KMS-11 (cell line): ENCODE results near the gene DCAF11.

Source experiments
- H2AFZ ChIP-seq: fragments of 200-600 bp; sonication (generic); 2 replicates; pipeline ENCODE4 v1.6.1; 2016; ENCODE audit warnings: antibody characterized with exemption, mixed run types, low read depth
- H3K27ac ChIP-seq: fragments of 200-600 bp; sonication (generic); 2 replicates; pipeline ENCODE4 v1.6.1; 2016; ENCODE audit warnings: mild to moderate bottlenecking, mixed run types
- H3K27me3 ChIP-seq: fragments of 200-600 bp; sonication (generic); 2 replicates; pipeline ENCODE4 v1.6.1; 2017; ENCODE audit warnings: mild to moderate bottlenecking, low read depth, mixed run types, moderate library complexity; ENCODE audit not compliant: insufficient read depth
- H3K36me3 ChIP-seq: fragments of 200-600 bp; sonication (generic); 2 replicates; pipeline ENCODE4 v1.6.1; 2017; ENCODE audit warnings: mild to moderate bottlenecking, mixed run types; ENCODE audit not compliant: insufficient read depth
- H3K4me1 ChIP-seq: fragments of 200-600 bp; sonication (generic); 2 replicates; pipeline ENCODE4 v1.6.1; 2016; ENCODE audit warnings: mild to moderate bottlenecking, low read depth, mixed run types; ENCODE audit not compliant: poor library complexity, severe bottlenecking
- H3K4me2 ChIP-seq: fragments of 200-600 bp; sonication (generic); 2 replicates; pipeline ENCODE4 v1.7.0; 2016; ENCODE audit warnings: mild to moderate bottlenecking, mixed run types
- H3K4me3 ChIP-seq: fragments of 200-600 bp; sonication (generic); IDR thresholded peaks from 2 replicates; pipeline ENCODE4 v1.6.1; 2017; ENCODE audit warnings: low read depth, low read length, mixed read lengths; ENCODE audit not compliant: insufficient read depth
- H3K79me2 ChIP-seq: fragments of 200-600 bp; sonication (generic); 2 replicates; pipeline ENCODE4 v1.6.1; 2016; ENCODE audit warnings: low read depth, mixed run types; ENCODE audit not compliant: insufficient read depth
- H3K9ac ChIP-seq: fragments of 200-600 bp; sonication (generic); 2 replicates; pipeline ENCODE4 v1.6.1; 2016; ENCODE audit warnings: mild to moderate bottlenecking, mixed run types
- H4K20me1 ChIP-seq: fragments of 200-600 bp; sonication (generic); 2 replicates; pipeline ENCODE4 v1.6.1; 2016; ENCODE audit warnings: mild to moderate bottlenecking, mixed run types; ENCODE audit not compliant: insufficient read depth
- CTCF ChIP-seq: fragments of 200-600 bp; sonication (generic); conservative IDR thresholded peaks from 2 replicates; pipeline ENCODE4 v1.6.1; 2017; ENCODE audit warnings: low read depth, mild to moderate bottlenecking, antibody characterized with exemption, low read length, moderate library complexity, mixed read lengths

Gene DCAF11

GRCh38 chr14:24157331-24157730 lies 42.8 kb downstream of the DCAF11 start:
- no peak overlapping the region for H3K4me3 ChIP-seq
- H3K36me3 ChIP-seq = no peaks in the 10 kb centered on the region
- no peak overlapping the region for H3K4me2 ChIP-seq
- no peaks in the 10 kb centered on the region for H3K79me2 ChIP-seq
- no peaks in the 10 kb centered on the region for H3K27me3 ChIP-seq
- H4K20me1 ChIP-seq = no peaks in the 10 kb centered on the region
- no peak for TF ChIP-seq CTCF
- no peak overlapping the region for H3K9ac ChIP-seq
- peaks cover 14% of the 10 kb centered on the region for H3K4me1 ChIP-seq
- H3K27ac ChIP-seq = no peak overlapping the region
- H2AFZ ChIP-seq = no peak overlapping the region

- no peak overlapping the region for H3K27ac ChIP-seq
- no peak overlapping the region for H3K4me2 ChIP-seq
- H2AFZ ChIP-seq = no peak overlapping the region
- no peaks in the 10 kb centered on the region for H4K20me1 ChIP-seq
- H3K4me3 ChIP-seq = no peak overlapping the region
- H3K4me1 ChIP-seq = peaks cover 14% of the 10 kb centered on the region
- no peak for TF ChIP-seq CTCF
- no peak overlapping the region for H3K9ac ChIP-seq
- H3K27me3 ChIP-seq = no peaks in the 10 kb centered on the region
- no peaks in the 10 kb centered on the region for H3K36me3 ChIP-seq
- H3K79me2 ChIP-seq = no peaks in the 10 kb centered on the region
Measured at GRCh38 chr14:24159777-24160498, 45.4 kb downstream of the DCAF11 start.

GRCh38 chr14:24160499-24160849 lies 45.9 kb downstream of the DCAF11 start:
- TF ChIP-seq CTCF = no peak
- Histone ChIP-seq H3K27ac (no peak overlapping the region), H3K36me3 (no peaks in the 10 kb centered on the region), H2AFZ (no peak overlapping the region), H4K20me1 (no peaks in the 10 kb centered on the region), H3K79me2 (no peaks in the 10 kb centered on the region), H3K4me2 (0 out of 2 replicates have a peak overlapping the region, but pooled peaks have one; percentile 36), H3K27me3 (no peaks in the 10 kb centered on the region), H3K4me1 (peaks cover 14% of the 10 kb centered on the region), H3K9ac (no peak overlapping the region), H3K4me3 (no peak overlapping the region)

- no peaks in the 10 kb centered on the region for H3K79me2 ChIP-seq
- no peak within 1 kb of the TSS for H3K4me3 ChIP-seq
- peak; percentile 80 for TF ChIP-seq CTCF
- H2AFZ ChIP-seq = 0 out of 2 replicates have a peak within 1 kb of the TSS, but pooled peaks have one; percentile 15
- H4K20me1 ChIP-seq = no peaks in the 10 kb centered on the region
- peak within 1 kb of the TSS; percentile 38; the same call in 1 of the 2 replicates for H3K9ac ChIP-seq
- peak within 1 kb of the TSS; percentile 14; the same call in 1 of the 2 replicates for H3K27ac ChIP-seq
- H3K4me2 ChIP-seq = peak within 1 kb of the TSS; percentile 79
- no peaks in the 10 kb centered on the region for H3K27me3 ChIP-seq
- peaks cover 14% of the 10 kb centered on the region for H3K4me1 ChIP-seq
- H3K36me3 ChIP-seq = no peaks in the 10 kb centered on the region
Measured at GRCh38 chr14:24160850-24161804, 46.5 kb downstream of the DCAF11 start, which contains the start of gene IRF9. Gene IRF9 (plus strand): TSS chr14:24161265. CDS start chr14:24162145, 880 bp downstream.
